ENCODE data around the gene GPATCH8.

Gene GPATCH8

DNA sequence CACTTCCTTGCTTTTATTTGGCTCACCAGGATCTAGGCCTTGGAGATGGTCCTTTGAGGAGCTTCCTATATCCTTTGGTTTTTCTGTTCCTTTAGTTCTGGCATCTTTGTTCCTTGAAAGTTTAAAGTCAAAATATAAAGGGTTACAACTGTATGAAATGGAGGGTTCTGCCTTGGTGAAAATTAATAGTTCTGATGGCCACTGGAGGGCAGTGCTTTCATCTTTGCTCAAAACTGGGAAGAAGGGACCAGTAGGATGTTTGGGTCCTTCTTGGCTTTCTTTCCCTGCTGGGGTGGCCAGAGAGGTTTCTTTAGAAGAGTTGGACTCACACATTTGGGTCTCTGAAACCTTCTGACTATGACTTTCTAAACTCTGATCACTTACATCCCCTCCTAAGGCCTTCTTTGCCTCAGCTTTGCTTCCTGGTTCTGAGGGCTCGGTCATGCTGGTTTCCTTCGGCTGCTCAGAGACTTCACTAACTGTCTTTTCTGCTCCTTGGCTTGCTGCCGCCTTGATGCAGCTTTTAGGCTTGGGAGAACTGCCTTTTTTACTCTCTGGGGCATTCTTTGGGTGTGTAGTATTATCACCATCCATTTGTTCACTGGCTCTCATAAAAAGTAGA is 102.9 kb downstream of the GPATCH8 start:
- H3K9ac ChIP-seq (ENCODE audit: low read depth, low read length, poor library complexity, severe bottlenecking) = no peak overlapping the region
- no peaks in the 10 kb centered on the region for H4K20me1 ChIP-seq (ENCODE audit: insufficient read depth, low read length, poor library complexity, severe bottlenecking)
- no peaks in the 10 kb centered on the region for H3K79me2 ChIP-seq (ENCODE audit: insufficient read depth, low read length)
- no peaks in the 10 kb centered on the region for H3K9me3 ChIP-seq (ENCODE audit: insufficient read depth, low read depth, low read length)
- peaks cover 51% of the 10 kb centered on the region; the same call in 1 of the 2 replicates for H3K36me3 ChIP-seq (ENCODE audit: insufficient read depth, low read length)
- no peak overlapping the region for H3K4me3 ChIP-seq (ENCODE audit: low read length, poor library complexity, severe bottlenecking)
- no peaks in the 10 kb centered on the region for H3F3A ChIP-seq (ENCODE audit: low read depth)
- no peaks in the 10 kb centered on the region for H3K27me3 ChIP-seq (ENCODE audit: insufficient read depth, low read length, poor library complexity, severe bottlenecking)
- TF ChIP-seq, protein P1, sequence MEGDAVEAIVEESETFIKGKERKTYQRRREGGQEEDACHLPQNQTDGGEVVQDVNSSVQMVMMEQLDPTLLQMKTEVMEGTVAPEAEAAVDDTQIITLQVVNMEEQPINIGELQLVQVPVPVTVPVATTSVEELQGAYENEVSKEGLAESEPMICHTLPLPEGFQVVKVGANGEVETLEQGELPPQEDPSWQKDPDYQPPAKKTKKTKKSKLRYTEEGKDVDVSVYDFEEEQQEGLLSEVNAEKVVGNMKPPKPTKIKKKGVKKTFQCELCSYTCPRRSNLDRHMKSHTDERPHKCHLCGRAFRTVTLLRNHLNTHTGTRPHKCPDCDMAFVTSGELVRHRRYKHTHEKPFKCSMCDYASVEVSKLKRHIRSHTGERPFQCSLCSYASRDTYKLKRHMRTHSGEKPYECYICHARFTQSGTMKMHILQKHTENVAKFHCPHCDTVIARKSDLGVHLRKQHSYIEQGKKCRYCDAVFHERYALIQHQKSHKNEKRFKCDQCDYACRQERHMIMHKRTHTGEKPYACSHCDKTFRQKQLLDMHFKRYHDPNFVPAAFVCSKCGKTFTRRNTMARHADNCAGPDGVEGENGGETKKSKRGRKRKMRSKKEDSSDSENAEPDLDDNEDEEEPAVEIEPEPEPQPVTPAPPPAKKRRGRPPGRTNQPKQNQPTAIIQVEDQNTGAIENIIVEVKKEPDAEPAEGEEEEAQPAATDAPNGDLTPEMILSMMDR (conservative IDR thresholded peaks at IDR 0.05; ENCODE audit: low read length) = peak; percentile 68
- no peak for TF ChIP-seq EZH2phosphoT487 (IDR thresholded peaks at IDR 0.05; ENCODE audit: borderline replicate concordance)
- H3K4me1 ChIP-seq (ENCODE audit: insufficient read depth, low read length, poor library complexity, severe bottlenecking) = no peaks in the 10 kb centered on the region
- no peak overlapping the region for H2AFZ ChIP-seq (ENCODE audit: low read length)
- H3K4me2 ChIP-seq (ENCODE audit: low read depth, low read length, poor library complexity, severe bottlenecking) = no peak overlapping the region
- H3K9me2 ChIP-seq (replicated peaks; ENCODE audit: low read depth, low read length) = no peaks in the 10 kb centered on the region

DNA sequence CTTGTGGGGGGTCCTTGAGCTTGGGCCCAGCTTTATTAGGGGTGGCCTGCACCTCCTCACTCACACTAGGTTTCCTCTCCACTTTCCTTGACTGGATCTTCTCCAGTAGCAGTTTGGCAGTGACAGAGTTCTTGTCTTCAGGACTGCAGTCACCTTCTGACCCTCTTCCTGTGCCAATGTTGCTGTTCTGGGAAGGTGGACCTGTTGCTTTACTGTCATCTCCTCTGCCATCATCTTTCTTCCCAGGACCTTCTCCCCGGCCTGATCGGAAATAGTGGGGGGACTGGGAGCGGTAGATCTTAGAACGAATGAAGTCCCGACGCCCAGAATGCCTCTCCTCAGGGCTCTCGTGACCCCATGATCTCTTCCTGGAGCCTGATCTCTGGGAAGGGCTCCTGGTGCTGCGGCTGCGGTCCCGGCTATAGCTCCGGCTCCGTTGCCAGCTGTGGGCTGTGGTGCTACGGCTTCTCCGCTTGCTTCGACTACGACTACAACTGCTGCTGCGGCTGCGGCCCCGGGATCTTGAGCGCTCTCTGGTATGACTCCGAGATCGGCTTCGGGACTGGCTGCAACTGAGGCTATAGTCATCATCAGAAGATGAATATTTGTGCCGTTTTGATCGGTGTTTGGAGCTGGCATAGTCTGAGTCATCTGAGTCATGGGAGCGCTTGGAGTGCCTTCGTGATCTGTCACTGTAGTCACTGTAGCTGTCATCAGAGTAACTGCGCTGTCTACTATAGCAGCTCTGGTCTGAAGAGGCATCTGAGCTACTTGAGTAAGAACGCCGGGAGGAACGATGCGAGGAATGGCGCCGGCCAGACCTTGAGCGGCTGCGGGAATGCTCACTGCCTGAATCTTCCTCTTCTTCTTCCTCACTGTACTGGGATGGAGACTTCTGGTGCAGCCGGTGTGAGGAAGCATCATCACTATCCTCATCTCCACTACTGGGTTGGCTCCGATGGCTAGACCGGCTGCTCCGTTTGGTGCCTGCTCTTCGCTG is 104.2 kb downstream of the GPATCH8 start:
- Histone ChIP-seq H3K9me2 (replicated peaks; ENCODE audit: low read depth, low read length) (no peaks in the 10 kb centered on the region), H2AFZ (ENCODE audit: low read length) (no peak overlapping the region)

More for the DNA sequence above, 104.2 kb downstream of the GPATCH8 start:
- H3F3A ChIP-seq (ENCODE audit: low read depth) = no peaks in the 10 kb centered on the region
- TF ChIP-seq, protein P1 (conservative IDR thresholded peaks at IDR 0.05; ENCODE audit: low read length) = no peak
- TF ChIP-seq EZH2phosphoT487 (IDR thresholded peaks at IDR 0.05; ENCODE audit: borderline replicate concordance) = no peak
- H3K4me1 ChIP-seq (ENCODE audit: insufficient read depth, low read length, poor library complexity, severe bottlenecking) = no peaks in the 10 kb centered on the region
- H3K4me2 ChIP-seq (ENCODE audit: low read depth, low read length, poor library complexity, severe bottlenecking) = no peak overlapping the region
- no peak overlapping the region for H3K4me3 ChIP-seq (ENCODE audit: low read length, poor library complexity, severe bottlenecking)
- no peaks in the 10 kb centered on the region for H4K20me1 ChIP-seq (ENCODE audit: insufficient read depth, low read length, poor library complexity, severe bottlenecking)
- H3K9ac ChIP-seq (ENCODE audit: low read depth, low read length, poor library complexity, severe bottlenecking) = no peak overlapping the region
- H3K27me3 ChIP-seq (ENCODE audit: insufficient read depth, low read length, poor library complexity, severe bottlenecking) = no peaks in the 10 kb centered on the region
- no peaks in the 10 kb centered on the region for H3K79me2 ChIP-seq (ENCODE audit: insufficient read depth, low read length)
- no peaks in the 10 kb centered on the region for H3K9me3 ChIP-seq (ENCODE audit: insufficient read depth, low read depth, low read length)
- H3K36me3 ChIP-seq (ENCODE audit: insufficient read depth, low read length) = peaks cover 51% of the 10 kb centered on the region; the same call in 1 of the 2 replicates
